Nephron (organoid): ENCODE results near the gene AP5B1.
A peak's percentile ranks its signal among the peaks of the same experiment; 100 is the strongest.
"Not testable (repeated sequence)": the region's sequence is repeated elsewhere in the genome, so short reads cannot be mapped to it uniquely, and the experiment has no call there.

Experiments used
- H3K27ac Mint-ChIP-seq, 3 experiments: 2 replicates each; pipeline ENCODE4 v1.8.0; 2020; ENCODE audit warnings: mixed read lengths in 3 of 3, mild to moderate bottlenecking in 2 of 3, moderate library complexity in 1 of 3
- H3K27me3 Mint-ChIP-seq: 2 replicates; pipeline ENCODE4 v1.8.0; 2021; ENCODE audit warnings: low read depth, mild to moderate bottlenecking, moderate library complexity, mixed read lengths
- H3K36me3 Mint-ChIP-seq: 2 replicates; pipeline ENCODE4 v1.8.0; 2020; ENCODE audit warnings: low read depth, mixed read lengths
- H3K4me1 Mint-ChIP-seq: 2 replicates; pipeline ENCODE4 v1.8.0; 2020; ENCODE audit warnings: mixed read lengths
- H3K4me3 Mint-ChIP-seq, 3 experiments: 2 replicates each; pipeline ENCODE4 v1.8.0; 2020; ENCODE audit warnings: mild to moderate bottlenecking in 3 of 3, mixed read lengths in 3 of 3, moderate library complexity in 2 of 3
- H3K9me3 Mint-ChIP-seq: 2 replicates; pipeline ENCODE4 v1.8.0; 2020; ENCODE audit warnings: mixed read lengths
- TF ChIP-seq, protein P1 (sequence below), 3 experiments: fragments of 200-600 bp; sonication (generic); IDR thresholded peaks; one replicate each; pipeline ENCODE4 v1.5.0; 2021; ENCODE audit warnings: antibody characterized with exemption in 3 of 3; ENCODE audit not compliant: unreplicated experiment in 3 of 3

AP5B1 gene

DNA sequence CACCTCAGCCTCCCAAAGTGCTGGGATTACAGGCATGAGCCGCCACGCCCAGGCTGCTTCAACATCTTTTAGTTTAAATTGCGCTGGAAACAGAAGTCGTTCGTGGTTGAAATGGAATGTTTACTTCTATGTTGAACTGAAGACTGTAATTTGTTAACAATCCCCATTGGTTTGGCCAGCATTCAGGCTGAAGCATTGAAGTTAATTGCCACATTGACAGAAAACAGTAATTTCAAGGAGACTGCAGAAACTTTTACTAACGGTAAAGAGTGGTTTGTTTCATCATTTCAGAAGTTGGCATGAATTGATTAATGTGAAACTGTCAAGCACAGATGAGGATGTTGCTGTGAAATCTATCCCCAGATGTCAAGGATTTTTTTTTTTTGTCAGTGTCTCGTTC is 14.2 kb downstream of the AP5B1 start:
- Mint-ChIP-seq H3K36me3 (peaks cover 6% of the 10 kb centered on the region), H3K27ac (no peak overlapping the region), H3K4me3 (no peak overlapping the region), H3K9me3 (peaks cover 3% of the 10 kb centered on the region), H3K27me3 (peaks cover 3% of the 10 kb centered on the region), H3K4me1 (no peaks in the 10 kb centered on the region)
- TF ChIP-seq, protein P1, sequence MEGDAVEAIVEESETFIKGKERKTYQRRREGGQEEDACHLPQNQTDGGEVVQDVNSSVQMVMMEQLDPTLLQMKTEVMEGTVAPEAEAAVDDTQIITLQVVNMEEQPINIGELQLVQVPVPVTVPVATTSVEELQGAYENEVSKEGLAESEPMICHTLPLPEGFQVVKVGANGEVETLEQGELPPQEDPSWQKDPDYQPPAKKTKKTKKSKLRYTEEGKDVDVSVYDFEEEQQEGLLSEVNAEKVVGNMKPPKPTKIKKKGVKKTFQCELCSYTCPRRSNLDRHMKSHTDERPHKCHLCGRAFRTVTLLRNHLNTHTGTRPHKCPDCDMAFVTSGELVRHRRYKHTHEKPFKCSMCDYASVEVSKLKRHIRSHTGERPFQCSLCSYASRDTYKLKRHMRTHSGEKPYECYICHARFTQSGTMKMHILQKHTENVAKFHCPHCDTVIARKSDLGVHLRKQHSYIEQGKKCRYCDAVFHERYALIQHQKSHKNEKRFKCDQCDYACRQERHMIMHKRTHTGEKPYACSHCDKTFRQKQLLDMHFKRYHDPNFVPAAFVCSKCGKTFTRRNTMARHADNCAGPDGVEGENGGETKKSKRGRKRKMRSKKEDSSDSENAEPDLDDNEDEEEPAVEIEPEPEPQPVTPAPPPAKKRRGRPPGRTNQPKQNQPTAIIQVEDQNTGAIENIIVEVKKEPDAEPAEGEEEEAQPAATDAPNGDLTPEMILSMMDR (IDR thresholded peaks at IDR 0.05; ENCODE audit: unreplicated experiment in 3 of 3), result no peak

DNA sequence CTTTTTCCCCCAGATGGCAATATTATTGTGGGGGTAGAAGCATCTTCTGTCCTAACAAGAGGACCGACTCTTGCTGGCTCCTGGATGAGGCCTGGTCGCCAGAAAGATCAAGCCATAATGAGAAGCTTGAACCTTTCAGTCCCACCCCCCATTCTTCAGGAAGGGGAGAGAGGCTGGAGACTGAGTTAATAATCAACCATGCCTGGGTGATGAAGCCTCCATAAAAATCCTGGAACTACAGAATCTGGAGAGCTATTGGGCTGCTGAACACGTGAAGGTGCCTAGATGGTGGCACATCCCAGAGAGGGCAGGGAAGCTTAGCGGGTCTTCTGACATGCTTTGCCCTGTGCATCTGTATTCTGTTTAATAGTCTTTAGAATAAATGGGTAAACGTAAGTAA is 16.3 kb downstream of the AP5B1 start:
- Mint-ChIP-seq H3K9me3 (no peaks in the 10 kb centered on the region), H3K36me3 (peaks cover 6% of the 10 kb centered on the region), H3K27me3 (peaks cover 3% of the 10 kb centered on the region), H3K4me3 (no peak overlapping the region), H3K27ac (peak overlapping the region in 2 of 3 experiments; percentile 62 to 90), H3K4me1 (no peaks in the 10 kb centered on the region)
- TF ChIP-seq, protein P1 (IDR thresholded peaks at IDR 0.05; ENCODE audit: unreplicated experiment in 3 of 3), result no peak

DNA sequence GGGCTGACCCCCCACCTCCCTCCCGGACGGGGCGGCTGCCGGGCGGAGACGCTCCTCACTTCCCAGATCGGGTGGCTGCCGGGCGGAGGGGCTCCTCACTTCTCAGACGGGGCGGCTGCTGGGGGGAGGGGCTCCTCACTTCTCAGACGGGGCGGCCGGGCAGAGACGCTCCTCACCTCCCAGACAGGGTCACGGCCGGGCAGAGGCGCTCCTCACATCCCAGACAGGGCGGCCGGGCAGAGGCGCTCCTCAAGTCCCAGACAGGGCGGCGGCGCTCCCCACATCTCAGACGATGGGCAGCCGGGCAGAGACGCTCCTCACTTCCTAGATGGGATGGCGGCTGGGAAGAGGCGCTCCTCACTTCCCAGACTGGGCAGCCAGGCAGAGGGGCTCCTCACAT is 18.0 kb downstream of the AP5B1 start:
- H3K9me3 Mint-ChIP-seq, H3K4me1 Mint-ChIP-seq, H3K27me3 Mint-ChIP-seq, H3K27ac Mint-ChIP-seq, H3K36me3 Mint-ChIP-seq, H3K4me3 Mint-ChIP-seq: not testable (repeated sequence)

DNA sequence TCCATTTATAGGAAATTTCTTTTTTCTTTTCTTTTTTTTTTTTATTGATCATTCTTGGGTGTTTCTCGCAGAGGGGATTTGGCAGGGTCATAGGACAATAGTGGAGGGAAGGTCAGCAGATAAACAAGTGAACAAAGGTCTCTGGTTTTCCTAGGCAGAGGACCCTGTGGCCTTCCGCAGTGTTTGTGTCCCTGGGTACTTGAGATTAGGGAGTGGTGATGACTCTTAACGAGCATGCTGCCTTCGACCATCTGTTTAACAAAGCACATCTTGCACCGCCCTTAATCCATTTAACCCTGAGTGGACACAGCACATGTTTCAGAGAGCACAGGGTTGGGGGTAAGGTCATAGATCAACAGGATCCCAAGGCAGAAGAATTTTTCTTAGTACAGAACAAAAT is 18.6 kb downstream of the AP5B1 start:
- not testable (repeated sequence) for H3K4me1 Mint-ChIP-seq, H3K27me3 Mint-ChIP-seq, H3K9me3 Mint-ChIP-seq, H3K36me3 Mint-ChIP-seq, H3K4me3 Mint-ChIP-seq, H3K27ac Mint-ChIP-seq

DNA sequence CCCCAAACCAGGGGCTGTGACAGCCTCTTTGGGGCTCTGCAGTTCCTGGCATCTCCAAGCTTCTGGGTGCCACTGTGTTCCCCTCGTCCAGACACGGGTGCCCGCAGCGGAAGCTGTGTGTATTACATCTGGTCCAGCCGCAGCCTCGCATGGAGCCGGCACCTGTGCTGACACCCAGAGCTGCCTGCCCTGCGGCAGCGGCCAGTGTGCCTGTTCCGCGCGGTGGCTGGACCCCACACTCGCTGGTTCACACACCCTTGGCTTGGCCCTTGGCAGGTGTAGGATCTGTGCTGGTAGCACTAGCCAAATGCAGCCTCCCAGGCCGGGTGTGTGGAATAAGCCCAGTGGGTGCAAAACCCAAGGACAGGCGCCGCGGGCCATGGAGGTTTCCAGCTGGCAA is 35.7 kb downstream of the AP5B1 start:
- Mint-ChIP-seq H3K27ac (no peak overlapping the region), H3K4me1 (no peaks in the 10 kb centered on the region), H3K36me3 (no peaks in the 10 kb centered on the region), H3K9me3 (peaks cover 3% of the 10 kb centered on the region), H3K27me3 (peaks cover 49% of the 10 kb centered on the region), H3K4me3 (no peak overlapping the region)
- TF ChIP-seq, protein P1 (IDR thresholded peaks at IDR 0.05; ENCODE audit: unreplicated experiment in 3 of 3), result no peak

DNA sequence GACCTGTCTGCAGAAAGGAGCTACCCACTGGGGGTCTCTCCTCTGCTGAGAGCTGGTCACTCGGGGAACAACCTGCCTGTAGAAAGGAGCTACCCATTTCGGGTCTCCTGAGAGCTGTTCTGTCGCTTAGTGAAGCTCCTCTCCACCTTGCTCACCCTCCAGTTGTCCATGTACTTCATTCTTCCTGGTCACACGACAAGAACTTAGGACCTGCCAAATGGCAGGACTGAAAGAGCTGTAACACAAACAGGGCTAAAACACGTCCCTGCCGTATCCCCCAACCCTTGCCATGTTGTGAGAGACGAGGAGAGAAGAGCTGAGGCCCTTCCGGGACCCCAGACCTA is 36.1 kb downstream of the AP5B1 start:
- H3K4me1 Mint-ChIP-seq, result no peaks in the 10 kb centered on the region
- no peak overlapping the region for H3K27ac Mint-ChIP-seq

DNA sequence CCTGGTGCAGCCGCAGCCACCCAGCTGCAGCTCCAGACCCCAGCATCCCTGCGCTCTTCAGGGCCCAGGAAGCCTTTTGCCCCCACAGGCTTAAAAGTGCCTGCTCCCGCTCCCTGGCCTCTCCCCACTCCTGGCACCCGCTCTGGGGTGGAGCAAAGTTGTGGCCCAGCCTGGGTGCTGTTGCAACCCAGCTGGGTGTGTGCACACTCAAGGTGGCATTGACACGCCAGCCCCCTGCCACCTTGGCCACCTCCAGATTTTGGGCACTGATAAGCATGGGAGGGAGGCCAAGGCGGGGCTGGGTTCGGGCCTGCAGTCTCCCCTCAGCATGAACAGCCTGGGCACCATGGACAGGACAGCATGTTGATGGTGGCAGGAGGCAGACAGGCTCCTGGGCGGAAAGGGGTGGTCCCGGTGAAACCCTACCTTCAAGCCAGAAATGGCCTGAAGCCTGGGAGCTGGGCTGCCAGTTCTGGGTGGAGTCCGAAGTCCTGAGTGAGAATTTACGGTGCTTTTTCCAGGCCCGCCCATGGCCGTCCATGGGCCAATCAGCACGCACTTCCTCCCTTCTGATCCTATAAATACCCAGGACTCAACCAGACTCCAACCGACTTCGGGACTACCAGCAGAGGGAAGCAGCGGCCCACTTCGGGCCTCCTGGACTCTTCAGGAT is 36.6 kb downstream of the AP5B1 start:
- H3K9me3 Mint-ChIP-seq, result peaks cover 3% of the 10 kb centered on the region
- H3K4me1 Mint-ChIP-seq, result no peaks in the 10 kb centered on the region
- no peak overlapping the region for H3K27ac Mint-ChIP-seq
- H3K36me3 Mint-ChIP-seq, result no peaks in the 10 kb centered on the region
- TF ChIP-seq, protein P1 (IDR thresholded peaks at IDR 0.05; ENCODE audit: unreplicated experiment in 3 of 3), result peak in 1 of 3 experiments; percentile 15
- peaks cover 41% of the 10 kb centered on the region for H3K27me3 Mint-ChIP-seq
- no peak overlapping the region for H3K4me3 Mint-ChIP-seq

More for the DNA sequence above, 36.1 kb downstream of the AP5B1 start:
- peaks cover 3% of the 10 kb centered on the region for H3K9me3 Mint-ChIP-seq
- TF ChIP-seq, protein P1 (IDR thresholded peaks at IDR 0.05; ENCODE audit: unreplicated experiment in 3 of 3), result no peak
- H3K4me3 Mint-ChIP-seq, result no peak overlapping the region
- no peaks in the 10 kb centered on the region for H3K36me3 Mint-ChIP-seq
- peaks cover 46% of the 10 kb centered on the region for H3K27me3 Mint-ChIP-seq
